Esophagus squamous epithelium (tissue), 4 donors: ENCODE measurements around the gene NECTIN1.

ENCODE experiments used
- POLR2A ChIP-seq, 4 donors: fragments of 450-650 bp; IDR thresholded peaks; one replicate each; pipeline ENCODE4 v1.6.1; 2017; ENCODE audit warnings: antibody characterized with exemption in 4 of 4, mild to moderate bottlenecking in 4 of 4, moderate library complexity in 3 of 4
- TF ChIP-seq, protein P1 (sequence below), 6 experiments: fragments of 450-650 bp in 4 of 6; fragments of 200-600 bp in 2 of 6; sonication (generic) in 2 of 6; IDR thresholded peaks; one replicate each; pipeline ENCODE4 v1.5.1; 2016 to 2019; ENCODE audit warnings: antibody characterized with exemption in 6 of 6, mild to moderate bottlenecking in 4 of 6, moderate library complexity in 4 of 6

DNA sequence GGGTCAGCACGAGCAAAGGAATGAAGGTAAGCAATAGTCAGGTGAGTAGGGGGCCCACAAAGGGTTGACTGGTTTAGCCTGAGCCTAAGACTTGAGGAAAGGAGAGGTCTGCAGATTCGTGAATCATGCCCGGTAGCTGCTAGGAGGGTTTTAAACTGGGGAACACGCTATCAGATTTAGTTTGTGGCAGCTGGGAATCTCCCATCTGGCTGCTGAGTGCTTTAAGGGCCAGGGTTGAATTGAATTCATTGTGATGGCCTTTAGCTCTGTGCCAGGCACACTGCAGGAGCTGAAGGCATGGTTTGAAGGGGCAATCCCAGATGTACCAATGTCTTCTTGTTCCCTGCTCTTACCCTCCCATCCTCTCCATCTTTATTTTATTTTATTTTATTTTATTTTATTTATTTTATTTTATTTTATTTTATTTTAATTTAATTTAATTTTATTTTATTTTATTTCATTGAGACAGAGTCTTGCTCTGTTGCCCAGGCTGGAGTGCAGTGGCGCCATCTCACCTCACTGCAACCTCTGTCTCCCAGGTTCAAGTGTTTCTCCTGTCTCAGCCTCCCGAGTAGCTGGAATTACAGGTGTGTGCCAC is 1.9 kb upstream of the NECTIN1 start:
- TF ChIP-seq POLR2A (IDR thresholded peaks at IDR 0.05): no peak
- TF ChIP-seq, protein P1, sequence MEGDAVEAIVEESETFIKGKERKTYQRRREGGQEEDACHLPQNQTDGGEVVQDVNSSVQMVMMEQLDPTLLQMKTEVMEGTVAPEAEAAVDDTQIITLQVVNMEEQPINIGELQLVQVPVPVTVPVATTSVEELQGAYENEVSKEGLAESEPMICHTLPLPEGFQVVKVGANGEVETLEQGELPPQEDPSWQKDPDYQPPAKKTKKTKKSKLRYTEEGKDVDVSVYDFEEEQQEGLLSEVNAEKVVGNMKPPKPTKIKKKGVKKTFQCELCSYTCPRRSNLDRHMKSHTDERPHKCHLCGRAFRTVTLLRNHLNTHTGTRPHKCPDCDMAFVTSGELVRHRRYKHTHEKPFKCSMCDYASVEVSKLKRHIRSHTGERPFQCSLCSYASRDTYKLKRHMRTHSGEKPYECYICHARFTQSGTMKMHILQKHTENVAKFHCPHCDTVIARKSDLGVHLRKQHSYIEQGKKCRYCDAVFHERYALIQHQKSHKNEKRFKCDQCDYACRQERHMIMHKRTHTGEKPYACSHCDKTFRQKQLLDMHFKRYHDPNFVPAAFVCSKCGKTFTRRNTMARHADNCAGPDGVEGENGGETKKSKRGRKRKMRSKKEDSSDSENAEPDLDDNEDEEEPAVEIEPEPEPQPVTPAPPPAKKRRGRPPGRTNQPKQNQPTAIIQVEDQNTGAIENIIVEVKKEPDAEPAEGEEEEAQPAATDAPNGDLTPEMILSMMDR (IDR thresholded peaks at IDR 0.05): no peak
